Measurements from ENCODE around the gene CXXC1.

The CXXC1 gene

DNA sequence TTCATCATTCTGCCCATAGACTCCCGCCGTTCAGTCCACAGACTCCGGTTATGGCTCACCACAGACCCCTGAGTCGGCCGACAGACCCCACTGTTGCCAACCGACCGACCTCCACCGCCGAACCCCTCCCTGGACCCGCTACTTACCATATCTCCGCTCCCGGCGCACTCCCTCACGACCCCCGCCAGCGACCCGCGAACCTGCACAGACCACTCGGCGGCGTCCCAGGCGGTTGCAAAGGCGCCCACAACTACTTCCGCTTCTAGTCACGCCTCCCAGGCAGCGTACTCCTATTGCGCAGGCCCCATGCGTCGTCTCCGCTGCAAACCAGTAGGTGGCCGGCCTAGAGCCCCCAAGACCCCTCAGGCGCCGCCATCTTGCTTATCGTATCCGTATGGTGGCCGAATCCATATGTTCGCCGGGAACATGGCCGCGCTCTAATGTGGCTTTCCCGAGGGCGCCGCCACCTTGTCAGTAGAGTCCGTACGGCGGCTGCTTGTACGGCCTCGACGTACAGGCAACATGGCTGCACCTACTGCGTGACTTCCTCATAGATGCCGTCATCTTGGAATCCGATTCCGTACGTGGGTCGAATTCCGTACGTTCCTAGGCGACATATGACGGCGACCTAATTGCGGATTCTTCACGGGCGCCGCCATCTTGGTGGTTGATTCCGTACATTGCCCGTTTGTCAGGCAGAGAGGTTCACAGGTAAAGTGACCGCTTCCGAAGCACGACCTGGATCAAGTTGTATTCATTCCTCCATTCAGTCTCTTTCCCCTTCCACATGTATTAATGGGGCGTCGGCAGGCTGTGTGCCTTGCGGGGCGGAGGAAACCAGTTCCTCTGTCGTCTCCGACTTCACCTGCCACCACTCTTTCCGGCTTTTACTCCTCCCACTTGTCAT, at the start of gene CXXC1:
Gene CXXC1, minus strand, starts transcription at position 252 of the 907 bp plus-strand sequence. Its CDS starts 103 bp downstream, at position 149.
- no peak for TF ChIP-seq ZFX (IDR thresholded peaks at IDR 0.05)
- peak; percentile 42 for TF ChIP-seq CTCF (conservative IDR thresholded peaks at IDR 0.05)
- peak within 1 kb of the TSS; percentile 76 for H3K27ac ChIP-seq

DNA sequence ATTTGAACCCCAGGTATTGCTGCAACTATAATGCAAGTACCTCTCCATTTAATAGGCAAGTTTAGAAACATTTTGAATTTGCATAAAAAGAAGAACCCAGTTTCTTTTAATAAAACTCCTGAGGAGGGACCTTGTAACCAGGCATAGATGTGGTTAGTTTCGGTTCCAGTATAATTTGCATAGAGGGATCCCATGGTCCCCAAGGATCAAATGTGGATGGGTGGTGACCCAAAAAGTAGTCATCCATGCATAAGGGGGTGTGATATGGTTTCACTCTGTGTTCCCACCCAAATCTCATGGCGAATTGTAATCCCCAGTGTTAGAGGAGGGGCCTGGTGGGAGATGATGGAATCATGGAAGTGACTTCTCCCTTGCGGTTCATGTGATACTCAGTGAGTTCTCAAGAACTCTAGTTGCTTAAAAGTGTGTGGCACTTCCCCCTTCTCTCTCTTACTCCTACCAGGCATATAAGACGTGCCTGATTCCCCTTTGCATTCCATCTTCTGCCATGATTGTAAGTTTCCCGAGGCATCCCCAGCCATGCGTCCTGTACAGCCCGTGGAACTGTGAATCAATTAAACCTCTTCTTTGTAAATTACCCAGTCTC, 47.2 kb upstream of the CXXC1 start:
- TF ChIP-seq CTCF (conservative IDR thresholded peaks at IDR 0.05): no peak

DNA sequence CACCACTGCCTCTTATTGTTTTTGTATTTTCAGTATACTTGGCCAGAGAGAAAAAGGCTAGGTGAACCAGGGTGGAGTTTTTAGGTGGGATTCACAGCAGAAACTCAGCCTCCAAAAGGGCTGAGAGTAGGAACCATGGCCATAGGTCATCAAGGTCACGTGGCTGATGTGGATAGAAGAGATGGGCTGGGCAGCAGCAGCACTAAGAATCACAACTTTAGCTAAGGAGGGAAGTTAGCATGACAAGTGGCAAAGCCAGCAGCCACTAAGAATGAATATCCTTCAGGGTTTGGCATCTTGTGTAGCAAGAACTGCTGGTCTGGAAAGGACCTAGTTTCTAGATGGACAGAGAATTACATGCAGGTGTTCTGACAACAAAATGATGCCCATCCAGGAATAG, 44.2 kb upstream of the CXXC1 start:
- no peak for TF ChIP-seq ZFX (IDR thresholded peaks at IDR 0.05)
- no peak for TF ChIP-seq CTCF (conservative IDR thresholded peaks at IDR 0.05)
- H3K27ac ChIP-seq: no peak overlapping the region

More for the DNA sequence above, 47.2 kb upstream of the CXXC1 start:
- no peak overlapping the region for H3K27ac ChIP-seq

- H3K27ac ChIP-seq: no peak overlapping the region
- TF ChIP-seq ZFX (IDR thresholded peaks at IDR 0.05) (no peak), CTCF (conservative IDR thresholded peaks at IDR 0.05) (no peak)
These were observed 42.7 kb upstream of the CXXC1 start for GRCh38 chr18:50330176-50330575.

DNA sequence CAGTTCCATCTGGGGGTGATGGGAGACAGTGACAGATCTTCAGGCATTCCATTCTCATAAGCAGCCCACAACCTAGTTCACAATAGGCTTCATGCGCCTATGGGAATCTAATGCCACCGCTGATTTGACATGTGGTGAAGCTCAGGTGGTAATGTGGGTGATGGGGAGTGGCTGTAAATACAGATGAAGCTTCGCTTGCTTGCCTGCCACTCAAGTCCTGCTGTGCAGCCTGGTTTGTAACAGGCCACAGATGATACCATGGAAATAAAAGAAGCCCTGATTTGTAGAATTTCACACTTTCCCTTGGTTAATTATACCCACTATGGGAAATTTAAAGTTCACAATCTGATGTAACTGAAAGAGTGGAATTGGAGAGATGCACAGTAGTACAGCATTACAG, 40.5 kb upstream of the CXXC1 start:
- no peak overlapping the region for H3K27ac ChIP-seq
- TF ChIP-seq ZFX (IDR thresholded peaks at IDR 0.05) (no peak), CTCF (conservative IDR thresholded peaks at IDR 0.05) (no peak)

- TF ChIP-seq ZFX (IDR thresholded peaks at IDR 0.05) (no peak), CTCF (conservative IDR thresholded peaks at IDR 0.05) (no peak)
- H3K27ac ChIP-seq: no peak overlapping the region
These were observed 33.2 kb upstream of the CXXC1 start for GRCh38 chr18:50320719-50321118.

Measured in C4-2B (cell line).